HEK293 (cell line): Measurements from ENCODE around the gene NINJ2.

ENCODE experiments used
- ZBTB10 ChIP-seq: fragments of 450-650 bp; formaldehyde crosslinking; IDR thresholded peaks from 2 replicates; pipeline ENCODE4 v1.5.1; 2016; ENCODE audit warnings: missing biosample characterization, missing genetic modification characterization
- ZBTB11 ChIP-seq: fragments of 450-650 bp; formaldehyde crosslinking; conservative IDR thresholded peaks from 2 replicates; pipeline ENCODE4 v1.5.1; 2016; ENCODE audit warnings: low read depth, missing biosample characterization, missing genetic modification characterization
- ZEB2 ChIP-seq: fragments of 450-650 bp; formaldehyde crosslinking; IDR thresholded peaks from 2 replicates; pipeline ENCODE4 v1.5.1; 2016; ENCODE audit warnings: missing biosample characterization, missing genetic modification characterization
- ZNF184 ChIP-seq: fragments of 450-650 bp; IDR thresholded peaks from 2 replicates; pipeline ENCODE4 v1.5.1; 2018; ENCODE audit warnings: missing biosample characterization, mild to moderate bottlenecking, missing genetic modification characterization
- ZNF274 ChIP-seq, 2 experiments: fragments of 200-500 bp in 1 of 2; fragments of 450-650 bp in 1 of 2; sonication (Bioruptor generic) in 1 of 2; formaldehyde crosslinking in 1 of 2; IDR thresholded peaks; 2 replicates each; pipeline versions ENCODE4 v1.5.1 to v1.6.1; 2014 to 2016; ENCODE audit warnings: borderline replicate concordance in 1 of 2, inconsistent platforms in 1 of 2, low read length in 1 of 2, missing biosample characterization in 1 of 2, missing genetic modification characterization in 1 of 2
- ZNF311 ChIP-seq: fragments of 450-650 bp; formaldehyde crosslinking; IDR thresholded peaks from 2 replicates; pipeline ENCODE4 v1.5.1; 2017; ENCODE audit warnings: missing biosample characterization, missing genetic modification characterization, borderline replicate concordance
- ZNF404 ChIP-seq: fragments of 450-650 bp; formaldehyde crosslinking; IDR thresholded peaks from 2 replicates; pipeline ENCODE4 v1.5.1; 2017; ENCODE audit warnings: missing biosample characterization, missing genetic modification characterization
- ZNF416 ChIP-seq: fragments of 450-650 bp; formaldehyde crosslinking; IDR thresholded peaks from 2 replicates; pipeline ENCODE4 v1.5.1; 2016; ENCODE audit warnings: missing biosample characterization, missing genetic modification characterization
- ZNF521 ChIP-seq: fragments of 450-650 bp; formaldehyde crosslinking; IDR thresholded peaks from 2 replicates; pipeline ENCODE4 v1.5.1; 2017; ENCODE audit warnings: missing biosample characterization, mild to moderate bottlenecking, missing genetic modification characterization
- ZNF558 ChIP-seq: fragments of 450-650 bp; formaldehyde crosslinking; IDR thresholded peaks from 2 replicates; pipeline ENCODE4 v1.5.1; 2016; ENCODE audit warnings: missing biosample characterization, missing genetic modification characterization
- ZNF561 ChIP-seq: fragments of 450-650 bp; IDR thresholded peaks from 2 replicates; pipeline ENCODE4 v1.5.1; 2018; ENCODE audit warnings: missing biosample characterization, missing genetic modification characterization, borderline replicate concordance
- ZNF670 ChIP-seq: fragments of 450-650 bp; formaldehyde crosslinking; IDR thresholded peaks from 2 replicates; pipeline ENCODE4 v1.5.1; 2016; ENCODE audit warnings: missing biosample characterization, missing genetic modification characterization, low read depth
- TF ChIP-seq, protein P1 (sequence below): fragments of 450-650 bp; formaldehyde crosslinking; IDR thresholded peaks from 2 replicates; pipeline ENCODE4 v1.5.1; 2016; ENCODE audit warnings: missing biosample characterization, missing genetic modification characterization
- TF ChIP-seq, protein P2 (sequence below): fragments of 450-650 bp; formaldehyde crosslinking; IDR thresholded peaks from 2 replicates; pipeline ENCODE4 v1.5.1; 2016; ENCODE audit warnings: missing biosample characterization, missing genetic modification characterization, low read depth

DNA sequence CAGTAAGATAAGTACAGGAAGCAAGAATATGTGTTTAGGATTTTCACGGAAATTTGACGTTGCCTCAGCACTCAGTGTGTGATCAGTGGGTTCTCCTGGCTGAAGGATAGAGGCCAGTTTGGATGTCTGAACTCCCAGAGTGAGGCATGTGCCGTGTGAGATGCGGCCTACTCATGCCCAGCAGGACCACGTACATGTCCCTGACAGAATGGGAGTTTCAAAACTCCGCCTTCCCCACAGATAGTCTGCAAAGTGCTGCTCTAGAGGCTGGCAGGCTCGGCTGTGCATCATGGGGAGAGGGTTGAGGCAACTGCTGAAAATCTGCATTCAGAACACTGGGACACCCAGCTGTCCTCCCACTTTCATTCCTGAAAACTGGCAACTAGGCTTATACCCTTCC is 58.3 kb downstream of the NINJ2 start:
- TF ChIP-seq, protein P1, sequence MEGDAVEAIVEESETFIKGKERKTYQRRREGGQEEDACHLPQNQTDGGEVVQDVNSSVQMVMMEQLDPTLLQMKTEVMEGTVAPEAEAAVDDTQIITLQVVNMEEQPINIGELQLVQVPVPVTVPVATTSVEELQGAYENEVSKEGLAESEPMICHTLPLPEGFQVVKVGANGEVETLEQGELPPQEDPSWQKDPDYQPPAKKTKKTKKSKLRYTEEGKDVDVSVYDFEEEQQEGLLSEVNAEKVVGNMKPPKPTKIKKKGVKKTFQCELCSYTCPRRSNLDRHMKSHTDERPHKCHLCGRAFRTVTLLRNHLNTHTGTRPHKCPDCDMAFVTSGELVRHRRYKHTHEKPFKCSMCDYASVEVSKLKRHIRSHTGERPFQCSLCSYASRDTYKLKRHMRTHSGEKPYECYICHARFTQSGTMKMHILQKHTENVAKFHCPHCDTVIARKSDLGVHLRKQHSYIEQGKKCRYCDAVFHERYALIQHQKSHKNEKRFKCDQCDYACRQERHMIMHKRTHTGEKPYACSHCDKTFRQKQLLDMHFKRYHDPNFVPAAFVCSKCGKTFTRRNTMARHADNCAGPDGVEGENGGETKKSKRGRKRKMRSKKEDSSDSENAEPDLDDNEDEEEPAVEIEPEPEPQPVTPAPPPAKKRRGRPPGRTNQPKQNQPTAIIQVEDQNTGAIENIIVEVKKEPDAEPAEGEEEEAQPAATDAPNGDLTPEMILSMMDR = no peak
- TF ChIP-seq ZNF184 (tag by site-specific recombination) (no peak), ZEB2 (tag by site-specific recombination) (no peak), ZNF416 (no peak), ZNF404 (tag by site-specific recombination) (no peak), ZNF274 (IDR thresholded peaks at IDR 0.05; ENCODE audit: low read length) (no peak), ZNF274 (tag by site-specific recombination; IDR thresholded peaks at IDR 0.05; ENCODE audit: borderline replicate concordance) (no peak), ZNF558 (tag by site-specific recombination) (no peak), ZNF561 (no peak), ZNF670 (no peak), ZBTB10 (tag by site-specific recombination) (no peak), ZNF311 (tag by site-specific recombination) (no peak), ZBTB11 (tag by site-specific recombination) (no peak), ZNF521 (tag by site-specific recombination) (no peak)
- TF ChIP-seq, protein P2, sequence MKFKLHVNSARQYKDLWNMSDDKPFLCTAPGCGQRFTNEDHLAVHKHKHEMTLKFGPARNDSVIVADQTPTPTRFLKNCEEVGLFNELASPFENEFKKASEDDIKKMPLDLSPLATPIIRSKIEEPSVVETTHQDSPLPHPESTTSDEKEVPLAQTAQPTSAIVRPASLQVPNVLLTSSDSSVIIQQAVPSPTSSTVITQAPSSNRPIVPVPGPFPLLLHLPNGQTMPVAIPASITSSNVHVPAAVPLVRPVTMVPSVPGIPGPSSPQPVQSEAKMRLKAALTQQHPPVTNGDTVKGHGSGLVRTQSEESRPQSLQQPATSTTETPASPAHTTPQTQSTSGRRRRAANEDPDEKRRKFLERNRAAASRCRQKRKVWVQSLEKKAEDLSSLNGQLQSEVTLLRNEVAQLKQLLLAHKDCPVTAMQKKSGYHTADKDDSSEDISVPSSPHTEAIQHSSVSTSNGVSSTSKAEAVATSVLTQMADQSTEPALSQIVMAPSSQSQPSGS (tag by site-specific recombination) = no peak
